ENCODE data around the gene RNASEL. TPM values are rescaled to one million over a fixed set of nuclear protein-coding genes. Genes with fewer than 3 reads are reported as not detected.

The RNASEL gene
- total and polyA plus RNA-seq, 2 of the 4 experiments (the other 2 are of a cell fraction) = 2.5 to 6.5 TPM

- H3K18ac ChIP-seq (ENCODE audit: low read depth, low read length) = no peak overlapping the region
- no peak overlapping the region for H4K91ac ChIP-seq (ENCODE audit: insufficient read depth, low read depth, low read length)
- no peak overlapping the region for H3K9ac ChIP-seq (ENCODE audit: low read depth, low read length)
- ChIA-PET POLR2A (ENCODE audit: unreplicated experiment) (no interaction called here), CTCF (interaction anchor here (1.0 kb wide), 1 partner anchor 12 kb away, joined by 6 read pairs; no protein-coding TSS in a partner anchor)
- H3K4ac ChIP-seq (ENCODE audit: low read depth, low read length) = no peak overlapping the region
- H3K4me3 ChIP-seq (ENCODE audit: insufficient read depth, low read depth, low read length) = no peak overlapping the region
- H3K4me1 ChIP-seq (ENCODE audit: control insufficient read depth, insufficient read depth, low read length) = no peaks in the 10 kb centered on the region
- H2AK9ac ChIP-seq (replicated peaks; ENCODE audit: low read depth, low read length, poor library complexity) = no peak overlapping the region
- H2AK5ac ChIP-seq (ENCODE audit: low read depth, low read length) = no peak overlapping the region
- no peak overlapping the region for H2AFZ ChIP-seq (replicated peaks; ENCODE audit: low read length, poor library complexity)
- no peak overlapping the region for H2BK20ac ChIP-seq (ENCODE audit: low read depth, low read length)
- no peak overlapping the region for H2BK120ac ChIP-seq (ENCODE audit: low read depth, low read length)
- H3K4me2 ChIP-seq (ENCODE audit: low read depth, low read length) = no peak overlapping the region
- no peak overlapping the region for H3K27ac ChIP-seq (ENCODE audit: insufficient read depth, low read length)
- no CpG with 5 or more reads among the region's 1 CpG for WGBS, 2 experiments (ENCODE audit: extremely low coverage in 2 of 2, insufficient read length in 1 of 2)
- no peak overlapping the region for H2BK5ac ChIP-seq (ENCODE audit: low read depth, low read length, poor library complexity, severe bottlenecking)
- intact Hi-C loops (cut with micrococcal nuclease) (no loop called here), dilution Hi-C loops (cut with HindIII; ENCODE audit: low sequenced_read_pairs, unreplicated experiment) (no loop called here), in situ Hi-C loops (cut with MboI; ENCODE audit: low sequenced_read_pairs) (no loop called here)
- H3K9me1 ChIP-seq (ENCODE audit: insufficient read depth, low read length) = no peaks in the 10 kb centered on the region
- H4K8ac ChIP-seq (ENCODE audit: low read depth in 2 of 2, low read length in 2 of 2) = no peak overlapping the region
- ATAC-seq (ENCODE audit: low read depth) = no peak
- no peak overlapping the region for H3K56ac ChIP-seq (ENCODE audit: extremely low read depth, insufficient read depth, low read length)
- DNase-seq = no peak
- no peaks in the 10 kb centered on the region for H4K20me1 ChIP-seq (ENCODE audit: insufficient read depth, low read length)
- no peak overlapping the region for H2BK15ac ChIP-seq (ENCODE audit: low read depth, low read length)
- TF ChIP-seq SMC3 (IDR thresholded peaks at IDR 0.05; ENCODE audit: low read depth, low read length) (no peak), BHLHE40 (IDR thresholded peaks at IDR 0.05; ENCODE audit: low read depth, low read length) (no peak)
- H3K9me3 ChIP-seq (ENCODE audit: control insufficient read depth, insufficient read depth, low read length) = peaks cover 5% of the 10 kb centered on the region; the same call in 1 of the 2 replicates
- no peak overlapping the region for H3K23ac ChIP-seq (ENCODE audit: low read depth, low read length)
- H4K5ac ChIP-seq (ENCODE audit: low read depth, low read length) = no peak overlapping the region
- H3K36me3 ChIP-seq (ENCODE audit: control insufficient read depth, insufficient read depth, low read length) = no peaks in the 10 kb centered on the region
- peaks cover 5% of the 10 kb centered on the region for H3K27me3 ChIP-seq (ENCODE audit: control insufficient read depth, insufficient read depth, low read length)
- no TSS peak for BruUV-seq (replicated peaks)
- no peak overlapping the region for H3K14ac ChIP-seq (replicated peaks; ENCODE audit: low read depth, low read length)
- H3K79me1 ChIP-seq (ENCODE audit: low read depth in 1 of 2, low read length in 2 of 2) = no peaks in the 10 kb centered on the region
These were observed 33.6 kb downstream of the RNASEL start for GRCh38 chr1:182555493-182555892.
